WTC11 (cell line): ENCODE measurements around the gene HRCT1.

ENCODE experiments used
- ELF4 ChIP-seq: sonication (generic); formaldehyde crosslinking; IDR thresholded peaks from 2 replicates; pipeline ENCODE4 v1.8.1; 2022; ENCODE audit warnings: low read depth, mild to moderate bottlenecking, moderate library complexity, missing genetic modification reagents
- FOXK1 ChIP-seq: sonication (generic); formaldehyde crosslinking; IDR thresholded peaks from 2 replicates; pipeline ENCODE4 v1.8.0; 2022; ENCODE audit warnings: mild to moderate bottlenecking, moderate library complexity, missing genetic modification reagents
- FOXP1 ChIP-seq: sonication (generic); formaldehyde crosslinking; IDR thresholded peaks from 2 replicates; pipeline ENCODE4 v1.8.0; 2022; ENCODE audit warnings: missing genetic modification reagents, mild to moderate bottlenecking, moderate library complexity, borderline replicate concordance
- JUN ChIP-seq: sonication (generic); formaldehyde crosslinking; IDR thresholded peaks from 2 replicates; pipeline ENCODE4 v1.8.0; 2023; ENCODE audit warnings: mild to moderate bottlenecking, missing genetic modification reagents
- NFYB ChIP-seq: sonication (generic); formaldehyde crosslinking; conservative IDR thresholded peaks from 2 replicates; pipeline ENCODE4 v1.8.0; 2022; ENCODE audit warnings: low read depth, missing genetic modification reagents
- SP1 ChIP-seq: sonication (generic); formaldehyde crosslinking; conservative IDR thresholded peaks from 2 replicates; pipeline ENCODE4 v1.8.1; 2022; ENCODE audit warnings: missing genetic modification reagents
- TCF7 ChIP-seq: sonication (generic); formaldehyde crosslinking; IDR thresholded peaks from 2 replicates; pipeline ENCODE4 v1.8.0; 2022; ENCODE audit warnings: mild to moderate bottlenecking, low read depth, missing genetic modification reagents, moderate library complexity
- TF ChIP-seq, protein P1 (sequence below): sonication (generic); formaldehyde crosslinking; IDR thresholded peaks from 2 replicates; pipeline ENCODE4 v1.8.0; 2023; ENCODE audit warnings: mild to moderate bottlenecking, missing genetic modification reagents
- TF ChIP-seq, protein P2 (sequence below): fragments of 200-600 bp; IDR thresholded peaks from 2 replicates; pipeline ENCODE4 v1.8.0; 2022; ENCODE audit warnings: antibody characterized with exemption
- TF ChIP-seq, protein P3 (sequence below): fragments of 250-450 bp; sonication (Bioruptor Pico); IDR thresholded peaks from 2 replicates; pipeline ENCODE4 v1.9.0; 2021; ENCODE audit warnings: mild to moderate bottlenecking
- TF ChIP-seq, protein P4 (sequence below): sonication (generic); formaldehyde crosslinking; IDR thresholded peaks from 2 replicates; pipeline ENCODE4 v1.8.0; 2022; ENCODE audit warnings: mild to moderate bottlenecking, missing genetic modification reagents
- TF ChIP-seq, protein P5 (sequence below): sonication (generic); formaldehyde crosslinking; conservative IDR thresholded peaks from 2 replicates; pipeline ENCODE4 v1.8.1; 2022; ENCODE audit warnings: mild to moderate bottlenecking, missing genetic modification reagents

DNA sequence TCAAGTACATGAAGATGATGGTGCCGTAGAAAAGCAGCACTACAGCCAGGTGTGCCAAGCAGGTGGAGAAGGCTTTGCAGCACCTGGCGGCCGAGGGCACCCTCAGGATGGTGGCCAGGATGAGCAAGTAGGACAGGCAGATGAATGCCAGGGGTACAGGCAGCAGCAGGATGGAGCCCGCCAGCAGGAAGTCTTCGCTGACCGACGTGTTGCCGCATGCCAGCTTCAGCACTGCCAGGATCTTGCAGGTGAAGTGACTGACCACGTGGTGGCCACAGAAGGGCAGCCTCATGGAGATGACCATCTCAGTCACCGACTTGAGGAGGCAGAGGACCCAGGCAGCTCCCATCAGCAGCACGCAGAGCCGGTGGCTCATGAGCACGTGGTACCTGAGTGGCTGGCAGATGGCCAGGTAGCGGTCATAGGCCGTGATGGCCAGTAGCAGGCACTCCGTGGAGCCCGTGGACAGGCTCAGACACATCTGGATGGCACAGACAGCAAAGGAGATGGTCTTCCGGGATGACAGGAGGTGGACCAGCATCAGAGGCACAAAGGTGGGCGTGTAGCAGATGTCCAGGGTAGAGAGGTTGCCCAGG lies 36.3 kb upstream of the HRCT1 start:
- TF ChIP-seq FOXK1 (CRISPR knock-in tag) (no peak), SP1 (CRISPR knock-in tag) (no peak), TCF7 (CRISPR knock-in tag) (peak; percentile 10; the same call in 1 of the 2 replicates), JUN (no peak), FOXP1 (CRISPR knock-in tag) (0 out of 2 replicates have a peak, but pooled peaks have one; percentile 30), ELF4 (CRISPR knock-in tag) (no peak), NFYB (CRISPR knock-in tag) (no peak)
- TF ChIP-seq, protein P1, sequence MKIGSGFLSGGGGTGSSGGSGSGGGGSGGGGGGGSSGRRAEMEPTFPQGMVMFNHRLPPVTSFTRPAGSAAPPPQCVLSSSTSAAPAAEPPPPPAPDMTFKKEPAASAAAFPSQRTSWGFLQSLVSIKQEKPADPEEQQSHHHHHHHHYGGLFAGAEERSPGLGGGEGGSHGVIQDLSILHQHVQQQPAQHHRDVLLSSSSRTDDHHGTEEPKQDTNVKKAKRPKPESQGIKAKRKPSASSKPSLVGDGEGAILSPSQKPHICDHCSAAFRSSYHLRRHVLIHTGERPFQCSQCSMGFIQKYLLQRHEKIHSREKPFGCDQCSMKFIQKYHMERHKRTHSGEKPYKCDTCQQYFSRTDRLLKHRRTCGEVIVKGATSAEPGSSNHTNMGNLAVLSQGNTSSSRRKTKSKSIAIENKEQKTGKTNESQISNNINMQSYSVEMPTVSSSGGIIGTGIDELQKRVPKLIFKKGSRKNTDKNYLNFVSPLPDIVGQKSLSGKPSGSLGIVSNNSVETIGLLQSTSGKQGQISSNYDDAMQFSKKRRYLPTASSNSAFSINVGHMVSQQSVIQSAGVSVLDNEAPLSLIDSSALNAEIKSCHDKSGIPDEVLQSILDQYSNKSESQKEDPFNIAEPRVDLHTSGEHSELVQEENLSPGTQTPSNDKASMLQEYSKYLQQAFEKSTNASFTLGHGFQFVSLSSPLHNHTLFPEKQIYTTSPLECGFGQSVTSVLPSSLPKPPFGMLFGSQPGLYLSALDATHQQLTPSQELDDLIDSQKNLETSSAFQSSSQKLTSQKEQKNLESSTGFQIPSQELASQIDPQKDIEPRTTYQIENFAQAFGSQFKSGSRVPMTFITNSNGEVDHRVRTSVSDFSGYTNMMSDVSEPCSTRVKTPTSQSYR (CRISPR knock-in tag) = no peak; the same call in 1 of the 2 replicates
- TF ChIP-seq, protein P2, sequence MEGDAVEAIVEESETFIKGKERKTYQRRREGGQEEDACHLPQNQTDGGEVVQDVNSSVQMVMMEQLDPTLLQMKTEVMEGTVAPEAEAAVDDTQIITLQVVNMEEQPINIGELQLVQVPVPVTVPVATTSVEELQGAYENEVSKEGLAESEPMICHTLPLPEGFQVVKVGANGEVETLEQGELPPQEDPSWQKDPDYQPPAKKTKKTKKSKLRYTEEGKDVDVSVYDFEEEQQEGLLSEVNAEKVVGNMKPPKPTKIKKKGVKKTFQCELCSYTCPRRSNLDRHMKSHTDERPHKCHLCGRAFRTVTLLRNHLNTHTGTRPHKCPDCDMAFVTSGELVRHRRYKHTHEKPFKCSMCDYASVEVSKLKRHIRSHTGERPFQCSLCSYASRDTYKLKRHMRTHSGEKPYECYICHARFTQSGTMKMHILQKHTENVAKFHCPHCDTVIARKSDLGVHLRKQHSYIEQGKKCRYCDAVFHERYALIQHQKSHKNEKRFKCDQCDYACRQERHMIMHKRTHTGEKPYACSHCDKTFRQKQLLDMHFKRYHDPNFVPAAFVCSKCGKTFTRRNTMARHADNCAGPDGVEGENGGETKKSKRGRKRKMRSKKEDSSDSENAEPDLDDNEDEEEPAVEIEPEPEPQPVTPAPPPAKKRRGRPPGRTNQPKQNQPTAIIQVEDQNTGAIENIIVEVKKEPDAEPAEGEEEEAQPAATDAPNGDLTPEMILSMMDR = no peak
- TF ChIP-seq, protein P3, sequence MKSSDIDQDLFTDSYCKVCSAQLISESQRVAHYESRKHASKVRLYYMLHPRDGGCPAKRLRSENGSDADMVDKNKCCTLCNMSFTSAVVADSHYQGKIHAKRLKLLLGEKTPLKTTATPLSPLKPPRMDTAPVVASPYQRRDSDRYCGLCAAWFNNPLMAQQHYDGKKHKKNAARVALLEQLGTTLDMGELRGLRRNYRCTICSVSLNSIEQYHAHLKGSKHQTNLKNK (CRISPR knock-in tag) = no peak
- TF ChIP-seq, protein P4, sequence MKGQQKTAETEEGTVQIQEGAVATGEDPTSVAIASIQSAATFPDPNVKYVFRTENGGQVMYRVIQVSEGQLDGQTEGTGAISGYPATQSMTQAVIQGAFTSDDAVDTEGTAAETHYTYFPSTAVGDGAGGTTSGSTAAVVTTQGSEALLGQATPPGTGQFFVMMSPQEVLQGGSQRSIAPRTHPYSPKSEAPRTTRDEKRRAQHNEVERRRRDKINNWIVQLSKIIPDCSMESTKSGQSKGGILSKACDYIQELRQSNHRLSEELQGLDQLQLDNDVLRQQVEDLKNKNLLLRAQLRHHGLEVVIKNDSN = no peak
- TF ChIP-seq, protein P5, sequence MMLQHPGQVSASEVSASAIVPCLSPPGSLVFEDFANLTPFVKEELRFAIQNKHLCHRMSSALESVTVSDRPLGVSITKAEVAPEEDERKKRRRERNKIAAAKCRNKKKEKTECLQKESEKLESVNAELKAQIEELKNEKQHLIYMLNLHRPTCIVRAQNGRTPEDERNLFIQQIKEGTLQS (CRISPR knock-in tag) = no peak
